A549 (cell line): ENCODE measurements around the gene CFAP77. TPM values are rescaled to one million over a fixed set of nuclear protein-coding genes. Genes with fewer than 3 reads are reported as not detected.

ENCODE experiments used
- ATAC-seq, 2 experiments: fragments of 200-7000 bp in 1 of 2; fragments of >200 bp in 1 of 2; cut with Nextera tagmentation in 1 of 2; cut with Tn5 transposase in 1 of 2; 3 replicates each; pipeline versions ENCODE4 v1.8.0 to v1.9.1; 2018 to 2020; ENCODE audit warnings: mild to moderate bottlenecking in 1 of 2, moderate library complexity in 1 of 2
- CTCF ChIA-PET: fragments of 300-600 bp; sonication (Branson Sonifier 250); formaldehyde crosslinking; extraction: SDS; loops from one replicate; lab custom pipeline; 2021; ENCODE audit warnings: antibody characterized with exemption, inconsistent platforms; lab: Yijun Ruan, JAX
- POLR2A ChIA-PET: fragments of 350-600 bp; formaldehyde crosslinking; extraction: SDS; loops from one replicate; lab custom pipeline; 2021; ENCODE audit warnings: antibody characterized with exemption, inconsistent platforms; lab: Yijun Ruan, JAX
- DNase-seq, 2 experiments: peaks; one replicate each; pipeline versions ENCODE4 v3.0.0 to v3.0.0-alpha.2; 2011 to 2016; ENCODE audit warnings: low read depth in 1 of 2, low spot score in 1 of 2
- FAIRE-seq: peaks from 2 replicates; lab custom pipeline; 2011; peaks lifted over from hg19 to GRCh38; lab: Jason Lieb, UNC
- H3K27ac ChIP-seq, 2 experiments: fragments of >200 bp; sonication (Bioruptor Twin); formaldehyde crosslinking; 3 replicates each; pipeline ENCODE4 v1.5.1; 2016 to 2017
- H3K4me1 ChIP-seq: fragments of >200 bp; sonication (Bioruptor Twin); formaldehyde crosslinking; 3 replicates; pipeline ENCODE4 v1.6.1; 2016
- H3K4me2 ChIP-seq: fragments of >200 bp; sonication (Bioruptor Twin); formaldehyde crosslinking; 3 replicates; pipeline ENCODE4 v1.6.1; 2016
- H3K4me3 ChIP-seq: fragments of >200 bp; sonication (Bioruptor Twin); formaldehyde crosslinking; 3 replicates; pipeline ENCODE4 v1.5.1; 2016
- H3K9me3 ChIP-seq: fragments of >200 bp; sonication (Bioruptor Twin); formaldehyde crosslinking; 3 replicates; pipeline ENCODE4 v1.6.1; 2016
- CHD4 ChIP-seq: fragments of 200-600 bp; sonication (generic); IDR thresholded peaks from 2 replicates; pipeline ENCODE4 v1.6.1; 2016; ENCODE audit warnings: antibody characterized with exemption, mild to moderate bottlenecking, borderline replicate concordance
- EHMT2 ChIP-seq: fragments of 200-600 bp; sonication (generic); IDR thresholded peaks from 2 replicates; pipeline ENCODE4 v1.6.1; 2016; ENCODE audit warnings: antibody characterized with exemption, low read depth, mild to moderate bottlenecking, moderate library complexity
- HOXB13 ChIP-seq: fragments of 250-450 bp; sonication (Bioruptor Pico); IDR thresholded peaks from 2 replicates; pipeline ENCODE4 v1.5.0; 2020; ENCODE audit warnings: low read depth, mild to moderate bottlenecking, moderate library complexity
- POLR2A ChIP-seq: IDR thresholded peaks from 2 replicates; pipeline ENCODE4 v1.6.1; 2012; ENCODE audit warnings: mild to moderate bottlenecking, low read length
- RNF2 ChIP-seq: fragments of 200-600 bp; sonication (generic); IDR thresholded peaks from 2 replicates; pipeline ENCODE4 v1.6.1; 2016; ENCODE audit warnings: low read depth, mild to moderate bottlenecking, antibody characterized with exemption, moderate library complexity, borderline replicate concordance
- WGBS: methylation state at CpG from one replicate; pipeline ENCODE4 v1.1.6; 2017; ENCODE audit errors: missing lambda C conversion rate; 5-methylcytosine and 5-hydroxymethylcytosine counted together
- polyA plus RNA-seq, 4 experiments: library from polyadenylated mRNA; depleted of rRNA in 3 of 4; stranded (reverse); fragments of >200 nt; fragmentation: RNase III in 1 of 4; extraction: RNeasy Plus Mini Kit Qiagen cat#74134 plus additional on column Dnase treatment in 1 of 4; gene quantifications; 2 replicates in 3 of 4; 3 replicates in 1 of 4; pipeline ENCODE4 v1.2.3, GENCODE V29; 2011 to 2017
- small RNA-seq, 6 experiments: library from RNA; depleted of rRNA; stranded (forward); fragments of <200 nt; gene quantifications; one replicate each; pipeline ENCODE3, GENCODE V24; 2012
- TF ChIP-seq, protein P1 (sequence below): IDR thresholded peaks from 2 replicates; pipeline ENCODE4 v1.6.1; 2012
- TF ChIP-seq, protein P2 (sequence below): IDR thresholded peaks from 2 replicates; pipeline ENCODE4 v1.6.1; 2012
- TF ChIP-seq, protein P3 (sequence below): fragments of >200 bp; sonication (Bioruptor Twin); formaldehyde crosslinking; IDR thresholded peaks from 2 replicates; pipeline ENCODE4 v1.6.1; 2016
- TF ChIP-seq, protein P4 (sequence below): fragments of 200-600 bp; sonication (generic); IDR thresholded peaks from 2 replicates; pipeline ENCODE4 v1.6.1; 2016; ENCODE audit warnings: antibody characterized with exemption, mild to moderate bottlenecking, moderate library complexity

CFAP77 gene
- polyA plus RNA-seq, 2 of the 4 experiments (the other 2 are of a cell fraction), result 0.05 TPM; not detected in 1

DNA sequence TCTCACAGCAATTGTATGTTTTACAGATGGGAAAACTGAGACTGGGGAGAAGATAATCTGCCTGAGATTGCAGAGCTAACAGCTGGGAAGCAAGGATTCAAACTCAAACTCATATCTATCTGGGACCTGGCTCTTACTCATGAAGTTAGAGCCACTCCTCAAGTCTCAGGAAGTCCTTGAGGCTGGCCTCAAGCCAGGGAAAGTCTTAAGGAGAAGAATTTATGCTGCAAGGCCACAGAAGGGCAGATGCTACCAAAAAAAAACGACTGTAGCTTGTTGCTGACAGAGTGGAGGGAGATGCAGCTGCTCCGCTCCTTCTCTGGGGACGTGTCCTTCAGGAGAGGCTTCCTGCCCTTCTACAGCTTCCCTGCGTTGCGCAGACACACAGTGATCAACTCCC is 212.1 kb downstream of the CFAP77 start:
- no peak for ATAC-seq
- Histone ChIP-seq H3K4me1 (no peaks in the 10 kb centered on the region), H3K9me3 (no peaks in the 10 kb centered on the region), H3K4me2 (no peak overlapping the region), H3K27ac (no peak overlapping the region)
- no peak for DNase-seq
- POLR2A ChIA-PET, result no interaction called here
- FAIRE-seq, result no peak
- CTCF ChIA-PET, result interaction anchor here (1.0 to 1.8 kb wide), 6 partner anchors 10 to 280 kb away, joined by 3 to 6 read pairs (median 4); no protein-coding TSS in a partner anchor
- 77% methylated on average over 5 of the region's 5 CpGs for WGBS
- TF ChIP-seq, protein P1, sequence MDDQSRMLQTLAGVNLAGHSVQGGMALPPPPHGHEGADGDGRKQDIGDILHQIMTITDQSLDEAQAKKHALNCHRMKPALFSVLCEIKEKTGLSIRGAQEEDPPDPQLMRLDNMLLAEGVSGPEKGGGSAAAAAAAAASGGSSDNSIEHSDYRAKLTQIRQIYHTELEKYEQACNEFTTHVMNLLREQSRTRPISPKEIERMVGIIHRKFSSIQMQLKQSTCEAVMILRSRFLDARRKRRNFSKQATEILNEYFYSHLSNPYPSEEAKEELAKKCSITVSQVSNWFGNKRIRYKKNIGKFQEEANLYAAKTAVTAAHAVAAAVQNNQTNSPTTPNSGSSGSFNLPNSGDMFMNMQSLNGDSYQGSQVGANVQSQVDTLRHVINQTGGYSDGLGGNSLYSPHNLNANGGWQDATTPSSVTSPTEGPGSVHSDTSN, result no peak
- TF ChIP-seq, protein P2, sequence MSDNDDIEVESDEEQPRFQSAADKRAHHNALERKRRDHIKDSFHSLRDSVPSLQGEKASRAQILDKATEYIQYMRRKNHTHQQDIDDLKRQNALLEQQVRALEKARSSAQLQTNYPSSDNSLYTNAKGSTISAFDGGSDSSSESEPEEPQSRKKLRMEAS, result no peak
- TF ChIP-seq HOXB13 (CRISPR knock-in tag) (no peak), POLR2A (no peak), CHD4 (no peak), RNF2 (no peak), EHMT2 (no peak)
- TF ChIP-seq, protein P3, sequence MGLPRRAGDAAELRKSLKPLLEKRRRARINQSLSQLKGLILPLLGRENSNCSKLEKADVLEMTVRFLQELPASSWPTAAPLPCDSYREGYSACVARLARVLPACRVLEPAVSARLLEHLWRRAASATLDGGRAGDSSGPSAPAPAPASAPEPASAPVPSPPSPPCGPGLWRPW, result no peak
- TF ChIP-seq, protein P4, sequence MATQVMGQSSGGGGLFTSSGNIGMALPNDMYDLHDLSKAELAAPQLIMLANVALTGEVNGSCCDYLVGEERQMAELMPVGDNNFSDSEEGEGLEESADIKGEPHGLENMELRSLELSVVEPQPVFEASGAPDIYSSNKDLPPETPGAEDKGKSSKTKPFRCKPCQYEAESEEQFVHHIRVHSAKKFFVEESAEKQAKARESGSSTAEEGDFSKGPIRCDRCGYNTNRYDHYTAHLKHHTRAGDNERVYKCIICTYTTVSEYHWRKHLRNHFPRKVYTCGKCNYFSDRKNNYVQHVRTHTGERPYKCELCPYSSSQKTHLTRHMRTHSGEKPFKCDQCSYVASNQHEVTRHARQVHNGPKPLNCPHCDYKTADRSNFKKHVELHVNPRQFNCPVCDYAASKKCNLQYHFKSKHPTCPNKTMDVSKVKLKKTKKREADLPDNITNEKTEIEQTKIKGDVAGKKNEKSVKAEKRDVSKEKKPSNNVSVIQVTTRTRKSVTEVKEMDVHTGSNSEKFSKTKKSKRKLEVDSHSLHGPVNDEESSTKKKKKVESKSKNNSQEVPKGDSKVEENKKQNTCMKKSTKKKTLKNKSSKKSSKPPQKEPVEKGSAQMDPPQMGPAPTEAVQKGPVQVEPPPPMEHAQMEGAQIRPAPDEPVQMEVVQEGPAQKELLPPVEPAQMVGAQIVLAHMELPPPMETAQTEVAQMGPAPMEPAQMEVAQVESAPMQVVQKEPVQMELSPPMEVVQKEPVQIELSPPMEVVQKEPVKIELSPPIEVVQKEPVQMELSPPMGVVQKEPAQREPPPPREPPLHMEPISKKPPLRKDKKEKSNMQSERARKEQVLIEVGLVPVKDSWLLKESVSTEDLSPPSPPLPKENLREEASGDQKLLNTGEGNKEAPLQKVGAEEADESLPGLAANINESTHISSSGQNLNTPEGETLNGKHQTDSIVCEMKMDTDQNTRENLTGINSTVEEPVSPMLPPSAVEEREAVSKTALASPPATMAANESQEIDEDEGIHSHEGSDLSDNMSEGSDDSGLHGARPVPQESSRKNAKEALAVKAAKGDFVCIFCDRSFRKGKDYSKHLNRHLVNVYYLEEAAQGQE, result no peak
- TF ChIP-seq, all 56 proteins: peak for 0
- no peak overlapping the region for H3K4me3 ChIP-seq

Small RNAs within 50 kb of the gene (small RNA-seq; reads per million reads assigned to genes)
- 0 to 1.3 (median 0.21) reads per million in 6 experiments for gene RNU5D-2P

Other genes starting within 250 kb of the CFAP77 start
- 1.0 and 1.4 TPM in 2 replicates for gene NTNG2, start 248.2 kb upstream of the CFAP77 start, polyA plus RNA-seq (2011; rRNA removed)
- 0.46 to 1.1 TPM (median 0.52 TPM) in 3 replicates for gene NTNG2, start 248.2 kb upstream of the CFAP77 start, polyA plus RNA-seq (2017; fragmentation: RNase III; extraction: RNeasy Plus Mini Kit Qiagen cat#74134 plus additional on column Dnase treatment)
- 29.8 and 34.3 TPM in 2 replicates for gene SETX, start 55.2 kb upstream of the CFAP77 start, polyA plus RNA-seq (2011; rRNA removed)
- 14.7 to 17.0 TPM (median 15.6 TPM) in 3 replicates for gene SETX, start 55.2 kb upstream of the CFAP77 start, polyA plus RNA-seq (2017; fragmentation: RNase III; extraction: RNeasy Plus Mini Kit Qiagen cat#74134 plus additional on column Dnase treatment)
- 12.8 and 16.0 TPM in 2 replicates for gene TTF1, start 3.4 kb upstream of the CFAP77 start, polyA plus RNA-seq (2011; rRNA removed)
- 11.4 to 14.0 TPM (median 12.3 TPM) in 3 replicates for gene TTF1, start 3.4 kb upstream of the CFAP77 start, polyA plus RNA-seq (2017; fragmentation: RNase III; extraction: RNeasy Plus Mini Kit Qiagen cat#74134 plus additional on column Dnase treatment)
- gene BARHL1, start 172.4 kb downstream of the CFAP77 start, polyA plus RNA-seq (2011; rRNA removed), result not detected in 2 replicates
- gene BARHL1, start 172.4 kb downstream of the CFAP77 start, polyA plus RNA-seq (2017; fragmentation: RNase III; extraction: RNeasy Plus Mini Kit Qiagen cat#74134 plus additional on column Dnase treatment), result not detected in 3 replicates